ENCODE results near the gene IGFBP5. TPM values are rescaled to one million over a fixed set of nuclear protein-coding genes. Genes with fewer than 3 reads are reported as not detected.

The IGFBP5 gene
- total and polyA plus RNA-seq, 2 donors (not counting 3 experiments of a cell fraction or from before 2014, with no cell fraction given), result 0.06 TPM; not detected in 1

GRCh38 chr2:216679658-216680024 lies 15.7 kb downstream of the IGFBP5 start:
- H3K4me2 ChIP-seq (ENCODE audit: insufficient read depth, low read length), result no peak overlapping the region
- H3K27ac ChIP-seq (ENCODE audit: insufficient read depth, low read depth, low read length), result no peak overlapping the region
- CTCF ChIA-PET, result interaction anchor here (1.5 to 1.6 kb wide), 2 partner anchors 831 to 1034 kb away, joined by 3 to 7 read pairs; no protein-coding TSS in a partner anchor
- no peak for TF ChIP-seq JUN (IDR thresholded peaks at IDR 0.05; ENCODE audit: borderline replicate concordance, insufficient read depth, insufficient read length, low read depth)
- no peak for TF ChIP-seq FOS (IDR thresholded peaks at IDR 0.05; ENCODE audit: borderline replicate concordance, insufficient read depth, low read length)
- TF ChIP-seq GATA2 (IDR thresholded peaks at IDR 0.05; ENCODE audit: insufficient read depth, insufficient read length, low read depth, low read length), result no peak
- no peak for TF ChIP-seq POLR2AphosphoS5 (IDR thresholded peaks at IDR 0.05; ENCODE audit: insufficient read depth, low read depth, low read length)
- no peak for TF ChIP-seq CTCF (IDR thresholded peaks at IDR 0.05; ENCODE audit: extremely low read depth in 1 of 2, insufficient read depth in 1 of 2, low read depth in 1 of 2, low read length in 2 of 2)
- no peak for TF ChIP-seq EZH2 (IDR thresholded peaks at IDR 0.05; ENCODE audit: borderline replicate concordance, low read depth, low read length, severe bottlenecking)
- TF ChIP-seq MAX (IDR thresholded peaks at IDR 0.05; ENCODE audit: insufficient read depth, insufficient read length), result no peak
- no peak for TF ChIP-seq POLR2A (IDR thresholded peaks at IDR 0.05; ENCODE audit: low read depth, low read length)
- TF ChIP-seq MYC (IDR thresholded peaks at IDR 0.05; ENCODE audit: low read depth, low read length), result no peak
- H3K9me3 ChIP-seq (replicated peaks; ENCODE audit: control insufficient read depth, insufficient read depth, low read length), result no peaks in the 10 kb centered on the region
- DNase-seq (ENCODE audit: low read depth, low spot score) (no peak), FAIRE-seq (no peak)
- no TSS peak for BruUV-seq (replicated peaks)
- intact Hi-C loops (cut with micrococcal nuclease) (no loop called here), dilution Hi-C loops (cut with MboI; ENCODE audit: extremely low pct_ligation_motif_present, low sequenced_read_pairs) (no loop called here)
- no peak overlapping the region for H3K9ac ChIP-seq (replicated peaks; ENCODE audit: extremely low read depth, insufficient read depth, low read length)
- no peak overlapping the region for H3K4me3 ChIP-seq (replicated peaks in 1 of 3; ENCODE audit: insufficient read depth in 1 of 3, low read depth in 1 of 3, low read length in 3 of 3)
- no peaks in the 10 kb centered on the region for H3K9me1 ChIP-seq (replicated peaks; ENCODE audit: control insufficient read depth, extremely low read depth, insufficient read depth, low read length)
- H4K20me1 ChIP-seq (replicated peaks; ENCODE audit: control insufficient read depth, extremely low read depth, insufficient read depth, low read length), result no peaks in the 10 kb centered on the region
- POLR2A ChIA-PET, result no interaction called here
- H3K4me1 ChIP-seq (ENCODE audit: control insufficient read depth, extremely low read depth, insufficient read depth, low read length), result no peaks in the 10 kb centered on the region
- H3K79me2 ChIP-seq (ENCODE audit: control insufficient read depth, insufficient read depth, low read length), result no peaks in the 10 kb centered on the region
- H3K36me3 ChIP-seq (ENCODE audit: control insufficient read depth in 2 of 2, extremely low read depth in 1 of 2, insufficient read depth in 2 of 2, low read length in 2 of 2), result no peaks in the 10 kb centered on the region
- H2AFZ ChIP-seq (ENCODE audit: low read depth, low read length), result no peak overlapping the region
- H3K27me3 ChIP-seq (ENCODE audit: control insufficient read depth in 2 of 2, insufficient read depth in 2 of 2, low read length in 2 of 2), result peaks cover 0 to 16% of the 10 kb centered on the region in 2 experiments
